Ishikawa (cell line): Measurements from ENCODE around the gene GPRC5D.

Experiments
- CEBPB ChIP-seq: IDR thresholded peaks from 2 replicates; pipeline ENCODE4 v1.6.1; 2012
- CREB1 ChIP-seq: IDR thresholded peaks from 2 replicates; pipeline ENCODE4 v1.6.1; 2012; ENCODE audit warnings: low read depth
- EGR1 ChIP-seq: IDR thresholded peaks from 2 replicates; pipeline ENCODE4 v1.6.1; 2012
- EP300 ChIP-seq: IDR thresholded peaks from 2 replicates; pipeline ENCODE4 v1.6.1; 2012; ENCODE audit warnings: borderline replicate concordance
- FOXM1 ChIP-seq: IDR thresholded peaks from 2 replicates; pipeline ENCODE4 v1.6.1; 2012; ENCODE audit warnings: low read depth, borderline replicate concordance
- MAX ChIP-seq: IDR thresholded peaks from 2 replicates; pipeline ENCODE4 v1.6.1; 2012
- NFIC ChIP-seq: IDR thresholded peaks from 2 replicates; pipeline ENCODE4 v1.6.1; 2012
- RAD21 ChIP-seq: IDR thresholded peaks from 2 replicates; pipeline ENCODE4 v1.6.1; 2012; ENCODE audit warnings: low read depth
- REST ChIP-seq: IDR thresholded peaks from 2 replicates; pipeline ENCODE4 v1.6.1; 2012; ENCODE audit warnings: low read depth, mild to moderate bottlenecking
- TAF1 ChIP-seq: IDR thresholded peaks from 2 replicates; pipeline ENCODE4 v1.6.1; 2012; ENCODE audit warnings: low read depth, mild to moderate bottlenecking
- TCF12 ChIP-seq: IDR thresholded peaks from 2 replicates; pipeline ENCODE4 v1.6.1; 2012; ENCODE audit warnings: low read depth
- TEAD4 ChIP-seq: IDR thresholded peaks from 2 replicates; pipeline ENCODE4 v1.6.1; 2012
- USF1 ChIP-seq: IDR thresholded peaks from 2 replicates; pipeline ENCODE4 v1.6.1; 2012
- YY1 ChIP-seq: IDR thresholded peaks from 2 replicates; pipeline ENCODE4 v1.6.1; 2012; ENCODE audit warnings: low read depth
- ZBTB7A ChIP-seq: IDR thresholded peaks from 2 replicates; pipeline ENCODE4 v1.6.1; 2012; ENCODE audit warnings: low read depth

Gene GPRC5D

GRCh38 chr12:12918781-12919389 is 33.1 kb downstream of the GPRC5D start:
- TF ChIP-seq TCF12 (no peak), RAD21 (no peak), USF1 (no peak), EGR1 (no peak), CREB1 (no peak), REST (no peak), MAX (no peak), NFIC (no peak), CEBPB (no peak), ZBTB7A (no peak), TEAD4 (no peak), YY1 (no peak), FOXM1 (no peak), TAF1 (no peak), EP300 (no peak)

- TF ChIP-seq EP300 (no peak), TEAD4 (no peak), TCF12 (no peak), TAF1 (no peak), RAD21 (no peak), CEBPB (no peak), ZBTB7A (no peak), EGR1 (no peak), NFIC (no peak), REST (no peak), USF1 (no peak), YY1 (no peak), MAX (no peak), CREB1 (no peak), FOXM1 (no peak)
Observed at GRCh38 chr12:12917517-12917916, 34.5 kb downstream of the GPRC5D start.

GRCh38 chr12:12916135-12916944 is 35.6 kb downstream of the GPRC5D start:
- peak; percentile 73 for TF ChIP-seq MAX
- peak; percentile 100 for TF ChIP-seq RAD21
- peak; percentile 72 for TF ChIP-seq YY1
- TF ChIP-seq FOXM1: no peak
- no peak for TF ChIP-seq EGR1

GRCh38 chr12:12915656-12916055 is 36.3 kb downstream of the GPRC5D start:
- TF ChIP-seq EGR1 (no peak), MAX (no peak), CREB1 (no peak)

- no peak for TF ChIP-seq EGR1
- TF ChIP-seq TEAD4: no peak
Observed at GRCh38 chr12:12912711-12913110, 39.3 kb downstream of the GPRC5D start.

GRCh38 chr12:12909995-12910420 is 42.0 kb downstream of the GPRC5D start:
- TF ChIP-seq NFIC (no peak), RAD21 (no peak), FOXM1 (no peak), TAF1 (no peak), ZBTB7A (no peak), TCF12 (no peak), CREB1 (no peak), YY1 (no peak), REST (no peak), CEBPB (no peak), MAX (no peak), EGR1 (no peak), USF1 (no peak), EP300 (no peak), TEAD4 (no peak)
